HepG2 (cell line): ENCODE data around the gene C14orf93. TPM values are rescaled to one million over a fixed set of nuclear protein-coding genes. Genes with fewer than 3 reads are reported as not detected.
A peak's percentile ranks its signal among the peaks of the same experiment; 100 is the strongest.

Experiments
- ATF7-NPFF ChIP-seq: sonication (generic); formaldehyde crosslinking; IDR thresholded peaks from 2 replicates; pipeline ENCODE4 v1.8.1; 2023; ENCODE audit warnings: mild to moderate bottlenecking, low read depth, missing genetic modification reagents, moderate library complexity
- ERF ChIP-seq: IDR thresholded peaks from 2 replicates; pipeline ENCODE4 v1.6.1; 2018; ENCODE audit warnings: missing biosample characterization, missing genetic modification reagents
- GTF2F1 ChIP-seq: fragments of 150-350 bp; IDR thresholded peaks from 2 replicates; pipeline ENCODE4 v1.6.1; 2014; ENCODE audit warnings: low read length
- GZF1 ChIP-seq: sonication (generic); formaldehyde crosslinking; IDR thresholded peaks from 2 replicates; pipeline ENCODE4 v1.5.1; 2020; ENCODE audit warnings: mild to moderate bottlenecking, missing genetic modification reagents
- KLF11 ChIP-seq: IDR thresholded peaks from 2 replicates; pipeline ENCODE4 v1.6.1; 2016; ENCODE audit warnings: missing compliant biosample characterization
- MAFG ChIP-seq: sonication (generic); formaldehyde crosslinking; IDR thresholded peaks from 2 replicates; pipeline ENCODE4 v1.5.1; 2020; ENCODE audit warnings: mild to moderate bottlenecking, missing genetic modification reagents
- MTERF4 ChIP-seq: sonication (generic); formaldehyde crosslinking; IDR thresholded peaks from 2 replicates; pipeline ENCODE4 v1.8.0; 2023; ENCODE audit warnings: mild to moderate bottlenecking, missing genetic modification reagents
- PBX3 ChIP-seq: sonication (generic); formaldehyde crosslinking; IDR thresholded peaks from 2 replicates; pipeline ENCODE4 v1.8.1; 2023; ENCODE audit warnings: missing genetic modification reagents, inconsistent platforms, borderline replicate concordance
- RAD51 ChIP-seq: fragments of 450-650 bp; IDR thresholded peaks from 2 replicates; pipeline ENCODE4 v1.6.1; 2016; ENCODE audit warnings: borderline replicate concordance
- XBP1 ChIP-seq: sonication (generic); formaldehyde crosslinking; IDR thresholded peaks from 2 replicates; pipeline ENCODE4 v1.5.0; 2020; ENCODE audit warnings: missing genetic modification reagents
- ZC3H4 ChIP-seq: sonication (generic); formaldehyde crosslinking; IDR thresholded peaks from 2 replicates; pipeline ENCODE4 v1.4.0; 2020; ENCODE audit warnings: missing genetic modification reagents, borderline replicate concordance
- ZFP1 ChIP-seq: IDR thresholded peaks from 2 replicates; pipeline ENCODE4 v1.6.1; 2016
- ZNF24 ChIP-seq: fragments of 450-650 bp; IDR thresholded peaks from 2 replicates; pipeline ENCODE4 v1.6.1; 2017; ENCODE audit warnings: antibody characterized with exemption, mild to moderate bottlenecking
- ZNF276 ChIP-seq: sonication (generic); formaldehyde crosslinking; IDR thresholded peaks from 2 replicates; pipeline ENCODE4 v1.4.0; 2020; ENCODE audit warnings: mild to moderate bottlenecking, low read depth, missing genetic modification reagents
- ZNF530 ChIP-seq: sonication (generic); formaldehyde crosslinking; IDR thresholded peaks from 2 replicates; pipeline ENCODE4 v1.5.0; 2020; ENCODE audit warnings: low read depth, mild to moderate bottlenecking, missing genetic modification reagents
- ZNF639 ChIP-seq: conservative IDR thresholded peaks from 2 replicates; pipeline ENCODE4 v1.6.1; 2018; ENCODE audit warnings: missing genetic modification reagents
- ZNF782 ChIP-seq: sonication (generic); formaldehyde crosslinking; IDR thresholded peaks from 2 replicates; pipeline ENCODE4 v1.4.0; 2020; ENCODE audit warnings: missing genetic modification reagents, mild to moderate bottlenecking, borderline replicate concordance
- ZNF800 ChIP-seq: sonication (generic); formaldehyde crosslinking; IDR thresholded peaks from 2 replicates; pipeline ENCODE4 v1.4.0; 2020; ENCODE audit warnings: missing genetic modification reagents
- ZNF841 ChIP-seq: sonication (generic); formaldehyde crosslinking; IDR thresholded peaks from 2 replicates; pipeline ENCODE4 v1.8.1; 2023; ENCODE audit warnings: missing genetic modification reagents, borderline replicate concordance
- ZSCAN21 ChIP-seq: sonication (generic); formaldehyde crosslinking; IDR thresholded peaks from 2 replicates; pipeline ENCODE4 v1.8.0; 2022; ENCODE audit warnings: mild to moderate bottlenecking, missing genetic modification reagents, moderate library complexity, borderline replicate concordance
- polyA plus RNA-seq, 8 experiments: library from polyadenylated mRNA; depleted of rRNA in 3 of 8; stranded (reverse) in 7 of 8; unstranded in 1 of 8; fragments of >200 nt; fragmentation: Illumina TruSeq in 4 of 8; extraction: Trizol in 4 of 8; gene quantifications; 2 replicates each; pipeline versions ENCODE4 v1.2.1 to v1.2.3, GENCODE V29; 2011 to 2016; ENCODE audit warnings: low read depth in 4 of 8, missing spikeins in 1 of 8, mixed read lengths in 1 of 8; ENCODE audit not compliant: insufficient read depth in 1 of 8
- total RNA-seq, 5 experiments: library from RNA; depleted of rRNA; stranded (reverse); fragments of >200 nt; fragmentation: Illumina TruSeq; extraction: Trizol; gene quantifications; 2 replicates each; pipeline ENCODE4 v1.2.3, GENCODE V29; 2016; ENCODE audit warnings: low read depth in 1 of 5
- TF ChIP-seq, protein P1 (sequence below): sonication (generic); formaldehyde crosslinking; IDR thresholded peaks from 2 replicates; pipeline ENCODE4 v1.4.0; 2020; ENCODE audit warnings: missing genetic modification reagents, mild to moderate bottlenecking, borderline replicate concordance

Gene C14orf93
- total and polyA plus RNA-seq, 2 of the 13 experiments (the other 11 are each of a cell fraction or from before 2014, with no cell fraction given) = 11.4 to 22.5 TPM

DNA sequence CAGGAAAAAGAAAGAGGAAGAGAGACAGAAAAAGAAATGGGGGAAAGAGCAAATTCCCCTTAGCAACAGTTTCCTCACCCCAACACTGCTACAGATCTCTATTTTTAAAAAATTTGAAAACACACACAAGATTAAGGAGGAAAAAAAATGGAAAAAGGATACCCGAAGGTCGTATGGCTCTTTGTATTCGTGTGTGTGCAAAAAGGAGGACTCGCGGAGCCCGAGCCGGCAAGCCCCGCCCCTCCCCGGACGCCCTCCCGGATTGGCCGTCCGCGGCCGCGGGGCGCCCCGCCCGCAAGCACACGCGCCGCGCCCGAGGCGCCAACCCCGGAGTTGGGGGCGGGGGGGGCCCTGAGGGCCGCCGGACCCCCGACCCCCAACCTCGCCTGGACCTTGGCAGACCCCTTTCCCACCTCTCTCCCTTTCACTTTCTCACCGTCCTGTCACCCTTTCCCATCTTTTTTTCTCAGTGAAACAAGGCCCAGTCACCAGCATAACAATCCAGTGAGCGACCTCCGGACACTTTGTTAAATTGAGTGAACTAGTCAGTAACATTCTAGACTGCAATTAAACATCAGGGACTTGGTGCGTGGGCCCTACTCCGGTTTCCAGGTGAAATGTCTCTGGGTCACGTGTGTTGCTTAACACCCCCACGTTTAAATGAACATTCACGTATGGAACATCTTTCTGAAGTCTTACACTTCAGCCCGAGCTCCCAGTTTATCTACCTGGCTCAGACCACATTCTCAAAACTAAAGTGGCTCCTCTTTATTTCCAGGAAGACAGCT lies at the start of gene C14orf93 (continued):
- TF ChIP-seq, protein P1, sequence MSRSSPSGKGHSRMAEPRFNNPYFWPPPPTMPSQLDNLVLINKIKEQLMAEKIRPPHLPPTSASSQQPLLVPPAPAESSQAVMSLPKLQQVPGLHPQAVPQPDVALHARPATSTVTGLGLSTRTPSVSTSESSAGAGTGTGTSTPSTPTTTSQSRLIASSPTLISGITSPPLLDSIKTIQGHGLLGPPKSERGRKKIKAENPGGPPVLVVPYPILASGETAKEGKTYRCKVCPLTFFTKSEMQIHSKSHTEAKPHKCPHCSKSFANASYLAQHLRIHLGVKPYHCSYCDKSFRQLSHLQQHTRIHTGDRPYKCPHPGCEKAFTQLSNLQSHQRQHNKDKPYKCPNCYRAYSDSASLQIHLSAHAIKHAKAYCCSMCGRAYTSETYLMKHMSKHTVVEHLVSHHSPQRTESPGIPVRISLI (CRISPR knock-in tag) = peak; percentile 38; the same call in 1 of the 2 replicates
- no peak for TF ChIP-seq ZNF841
- TF ChIP-seq KLF11 = no peak
- no peak for TF ChIP-seq ZC3H4 (CRISPR knock-in tag)
- no peak for TF ChIP-seq MAFG (CRISPR knock-in tag)
- TF ChIP-seq ZSCAN21 (CRISPR knock-in tag) = no peak; the same call in 1 of the 2 replicates
- 0 out of 2 replicates have a peak, but pooled peaks have one; percentile 28 for TF ChIP-seq GTF2F1
- peak; percentile 59; the same call in 1 of the 2 replicates for TF ChIP-seq ZNF782
- no peak for TF ChIP-seq ZFP1 (CRISPR knock-in tag)
- TF ChIP-seq XBP1 (CRISPR knock-in tag) = no peak
- TF ChIP-seq MTERF4 (CRISPR knock-in tag) = peak; percentile 26; the same call in 1 of the 2 replicates
- no peak; the same call in 1 of the 2 replicates for TF ChIP-seq ZNF24
- no peak; the same call in 1 of the 2 replicates for TF ChIP-seq GZF1
- TF ChIP-seq PBX3 (CRISPR knock-in tag) = no peak
- TF ChIP-seq ZNF800 (CRISPR knock-in tag) = no peak
- no peak for TF ChIP-seq ZNF530 (CRISPR knock-in tag)
- TF ChIP-seq ATF7-NPFF = peak; percentile 87
- peak; percentile 15; the same call in 1 of the 2 replicates for TF ChIP-seq RAD51
- no peak for TF ChIP-seq ZNF639 (CRISPR knock-in tag)
- TF ChIP-seq ERF = peak; percentile 83
- TF ChIP-seq ZNF276 = 0 out of 2 replicates have a peak, but pooled peaks have one; percentile 31
